ENCODE results near the gene SRR.
"Not testable (repeated sequence)": the region's sequence is repeated elsewhere in the genome, so short reads cannot be mapped to it uniquely, and the experiment has no call there.

Gene SRR, protein sequence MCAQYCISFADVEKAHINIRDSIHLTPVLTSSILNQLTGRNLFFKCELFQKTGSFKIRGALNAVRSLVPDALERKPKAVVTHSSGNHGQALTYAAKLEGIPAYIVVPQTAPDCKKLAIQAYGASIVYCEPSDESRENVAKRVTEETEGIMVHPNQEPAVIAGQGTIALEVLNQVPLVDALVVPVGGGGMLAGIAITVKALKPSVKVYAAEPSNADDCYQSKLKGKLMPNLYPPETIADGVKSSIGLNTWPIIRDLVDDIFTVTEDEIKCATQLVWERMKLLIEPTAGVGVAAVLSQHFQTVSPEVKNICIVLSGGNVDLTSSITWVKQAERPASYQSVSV
- total RNA-seq: 1.2 to 5.5 reads per million in 2 donors

DNA sequence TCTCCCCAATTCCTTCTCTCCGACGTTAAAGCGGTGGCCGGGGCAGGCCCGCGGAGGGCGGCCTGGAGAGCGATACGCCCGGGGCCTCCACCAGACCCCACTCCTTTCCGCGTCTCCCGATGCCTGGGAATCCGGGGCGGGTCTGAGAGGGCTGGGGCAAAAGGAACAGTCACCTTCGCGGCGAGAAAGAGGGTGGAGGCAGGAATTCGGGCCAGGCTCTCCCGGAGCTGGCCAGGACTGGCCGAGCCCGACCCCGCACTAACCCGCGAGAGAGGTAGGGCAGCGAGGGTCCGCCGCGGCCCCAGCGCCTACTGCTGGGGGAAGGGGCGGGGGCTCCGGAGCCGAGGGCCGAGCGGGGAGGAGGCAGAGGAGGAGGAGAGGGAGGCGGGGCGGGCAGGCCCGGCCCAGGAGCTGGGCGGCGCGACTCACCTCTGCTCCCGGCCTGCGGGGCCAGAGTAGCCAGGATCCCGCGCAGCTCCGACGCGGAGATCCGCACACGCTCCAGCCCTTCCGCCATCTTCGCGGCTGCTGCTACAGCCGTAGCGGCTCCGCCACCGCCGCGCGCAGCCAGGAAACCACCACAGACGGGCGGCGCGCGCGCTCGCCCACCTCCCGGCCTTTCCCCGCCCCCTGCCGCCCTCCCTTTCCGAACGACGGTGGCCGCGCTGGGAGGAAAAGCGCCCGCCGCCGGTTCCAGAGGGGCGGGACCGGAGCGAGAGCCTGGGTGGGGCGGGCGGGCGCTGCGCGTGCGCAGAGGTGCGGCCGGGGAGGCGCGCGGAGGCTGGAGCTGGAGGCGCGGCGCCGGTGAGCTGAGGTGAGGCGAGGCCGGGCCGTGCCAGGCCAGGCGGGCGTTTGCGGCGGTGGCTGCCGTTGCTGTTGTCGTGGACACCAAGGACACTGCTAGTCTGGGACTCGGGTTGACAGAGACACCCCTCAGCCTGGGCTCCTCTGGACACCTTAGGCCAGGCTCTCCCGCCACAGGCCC lies at the start of gene SRR, which contains the start of gene SMG6:
Gene SRR (plus strand): TSS at position 747 of the 985 bp plus-strand sequence. CDS start 11,611 bp downstream, outside the sequence.
Gene SMG6 (minus strand): TSS at position 582 of the 985 bp plus-strand sequence. CDS start 65 bp downstream, at position 517.
- DNase-seq: peak; percentile 95

DNA sequence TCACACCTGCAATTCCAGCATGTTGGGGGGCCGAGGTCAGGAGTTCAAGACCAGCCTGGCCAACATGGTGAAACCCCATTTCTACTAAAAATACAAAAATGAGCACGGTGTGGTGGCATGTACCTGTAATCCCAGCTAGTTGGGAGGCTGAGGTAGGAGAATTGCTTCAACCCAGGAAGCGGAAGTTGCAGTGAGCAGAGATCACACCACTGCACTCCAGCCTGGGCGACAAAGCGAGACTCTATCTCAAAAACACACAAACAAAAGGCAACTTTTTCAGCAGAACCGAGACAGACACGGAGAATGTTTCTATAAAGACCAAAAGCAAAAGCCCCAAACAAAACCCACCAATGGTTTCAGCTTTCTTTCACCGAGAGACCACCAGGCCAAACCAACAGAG lies 44.9 kb upstream of the SRR start:
- not testable (repeated sequence) for DNase-seq

DNA sequence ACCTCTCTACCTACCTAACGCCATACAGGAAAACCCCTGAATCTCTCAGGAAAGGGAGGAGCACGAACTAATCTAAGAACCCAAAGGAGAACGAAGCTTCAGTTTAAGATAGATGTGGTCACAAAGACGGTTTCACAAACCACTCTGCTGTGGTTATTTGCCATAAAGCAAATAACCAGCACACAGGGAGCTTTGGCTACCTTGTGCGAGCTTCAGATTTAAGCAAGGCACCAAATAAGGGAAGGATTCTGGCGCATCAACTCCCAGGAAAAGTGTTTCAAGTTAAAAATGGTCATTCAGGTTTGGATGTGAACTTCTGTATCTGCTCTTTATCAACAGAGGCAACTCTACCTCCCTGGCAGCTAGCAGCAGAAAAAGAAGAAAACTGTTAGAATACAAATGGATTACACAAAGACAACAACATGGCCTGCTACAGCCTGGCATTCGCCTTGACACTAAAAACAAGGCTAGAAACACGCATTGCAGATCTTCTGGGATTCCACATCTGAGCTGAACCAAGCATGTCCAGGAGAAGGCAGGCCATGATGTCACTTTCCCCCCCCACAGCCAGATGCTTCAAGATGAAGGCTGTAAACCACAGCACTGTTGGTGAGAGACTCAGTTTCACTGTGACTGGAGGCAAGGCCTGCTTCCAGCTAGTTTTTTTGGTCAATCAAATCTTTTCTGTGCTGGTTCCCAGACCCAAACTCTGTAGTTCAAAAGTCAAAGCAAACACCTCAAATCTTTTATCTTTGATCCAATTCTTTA lies 43.8 kb upstream of the SRR start:
- peak; percentile 45 for DNase-seq

DNA sequence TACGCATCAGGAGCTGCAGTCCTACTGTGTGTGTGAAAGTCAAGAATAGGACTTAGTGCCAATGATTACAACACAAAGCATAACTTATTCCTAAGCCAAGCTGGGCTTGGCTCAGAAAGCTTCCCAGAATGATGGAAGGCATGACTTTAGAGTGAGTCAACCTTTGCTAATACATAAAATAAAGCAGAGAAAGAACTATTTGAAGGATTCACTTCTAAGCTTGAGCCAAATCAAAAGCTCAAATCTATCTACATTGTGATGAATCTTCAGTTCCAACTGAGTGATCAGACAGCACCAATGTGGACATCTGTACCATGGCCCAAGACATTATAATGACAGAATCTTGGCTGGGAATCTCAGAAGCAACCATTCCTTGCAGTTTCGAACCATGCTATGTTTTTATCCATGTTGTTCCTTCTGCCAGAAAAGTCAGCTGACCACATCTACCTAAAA lies 41.6 kb upstream of the SRR start:
- DNase-seq: no peak

DNA sequence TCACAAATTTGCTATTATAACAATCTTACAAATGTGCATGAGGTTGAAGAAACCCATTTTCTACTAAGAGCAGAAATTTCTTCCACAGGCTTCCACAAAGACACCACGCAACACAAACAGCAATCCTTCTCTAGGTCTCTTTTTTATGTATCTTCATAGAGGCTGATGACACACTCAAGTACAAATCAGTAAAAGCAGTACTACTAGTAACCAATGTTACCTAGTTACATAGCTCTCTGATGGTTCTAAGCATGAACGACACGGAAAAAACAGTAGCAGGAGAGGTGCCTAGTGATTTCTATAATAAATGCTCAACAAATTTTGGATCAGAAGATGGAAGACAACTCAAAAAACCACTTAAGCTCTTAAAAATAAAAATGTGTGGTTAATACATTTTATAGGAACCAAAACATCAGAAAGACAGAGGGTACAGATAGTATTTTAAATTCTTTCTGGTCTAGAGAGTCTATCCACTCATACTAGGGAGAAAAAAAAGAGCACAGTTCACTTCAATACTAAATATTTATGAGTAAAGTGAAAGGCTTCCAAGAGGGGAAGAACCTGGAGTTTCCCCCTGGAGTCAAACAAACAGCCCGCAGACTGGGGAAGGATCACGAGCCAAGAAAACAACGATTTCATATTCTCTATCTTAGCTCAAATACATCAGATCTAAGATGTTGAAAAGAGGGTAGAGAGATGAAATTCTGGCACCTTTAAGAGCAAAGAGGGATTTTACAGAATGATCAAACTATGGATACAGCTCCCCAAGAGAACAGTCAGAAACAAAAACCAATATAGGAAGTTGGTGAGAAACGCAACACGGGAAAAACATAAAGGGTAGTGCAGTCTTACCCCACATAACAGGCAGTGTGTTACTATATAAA lies 40.3 kb upstream of the SRR start:
- no peak for DNase-seq

DNA sequence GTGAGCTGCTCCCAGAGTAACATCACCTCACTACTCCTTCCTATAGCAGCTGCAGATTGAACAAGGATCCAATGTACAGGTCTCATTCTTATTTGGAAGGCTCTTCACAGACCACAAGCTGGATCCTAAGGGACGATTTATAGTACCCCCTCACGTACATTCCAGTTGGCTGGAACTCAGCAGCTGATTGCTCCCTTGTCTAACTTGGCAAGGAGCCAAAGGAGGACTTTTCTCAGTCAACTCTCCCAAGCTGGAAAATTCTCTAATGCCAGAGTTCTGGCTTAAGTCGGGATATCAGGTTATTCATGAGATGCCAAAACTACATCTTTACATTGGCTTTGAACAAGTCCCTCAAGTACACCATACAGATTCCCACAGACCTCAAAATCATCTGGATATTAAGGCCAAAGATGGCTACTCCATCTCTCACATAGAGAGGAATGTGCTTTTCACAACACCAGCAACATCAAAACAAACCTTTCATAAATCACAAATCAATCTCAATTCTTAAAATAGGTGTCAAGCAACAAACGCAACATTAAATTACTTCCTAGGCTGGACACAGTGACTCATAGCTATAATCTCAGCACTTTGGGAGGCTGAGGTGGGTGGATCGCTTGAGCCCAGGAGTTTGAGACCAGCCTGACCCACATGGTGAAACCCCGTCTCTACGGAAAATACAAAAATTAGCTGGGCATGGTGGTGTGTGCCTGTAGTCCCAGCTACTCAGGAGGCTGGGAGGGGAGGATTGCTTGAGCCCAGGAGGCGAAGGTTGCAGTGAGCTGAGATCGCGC lies 39.5 kb upstream of the SRR start:
- no peak for DNase-seq

DNA sequence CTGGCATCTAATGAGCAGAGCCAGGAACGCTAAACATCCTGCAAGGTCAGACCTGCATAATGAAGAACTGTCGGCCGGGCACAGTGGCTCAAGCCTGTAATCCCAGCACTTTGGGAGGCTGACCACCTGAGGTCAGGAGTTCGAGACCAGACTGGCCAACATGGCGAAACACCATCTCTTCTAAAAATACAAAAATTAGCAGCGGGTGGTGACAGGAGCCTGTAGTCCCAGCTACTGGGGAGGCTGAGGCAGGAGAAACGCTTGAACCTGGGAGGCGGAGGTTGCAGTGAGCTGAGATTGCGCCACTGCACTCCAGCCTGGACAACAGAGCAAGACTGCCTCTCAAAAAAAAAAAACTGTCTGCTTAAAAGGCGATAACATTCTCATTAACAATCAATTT lies 38.6 kb upstream of the SRR start:
- not testable (repeated sequence) for DNase-seq

DNA sequence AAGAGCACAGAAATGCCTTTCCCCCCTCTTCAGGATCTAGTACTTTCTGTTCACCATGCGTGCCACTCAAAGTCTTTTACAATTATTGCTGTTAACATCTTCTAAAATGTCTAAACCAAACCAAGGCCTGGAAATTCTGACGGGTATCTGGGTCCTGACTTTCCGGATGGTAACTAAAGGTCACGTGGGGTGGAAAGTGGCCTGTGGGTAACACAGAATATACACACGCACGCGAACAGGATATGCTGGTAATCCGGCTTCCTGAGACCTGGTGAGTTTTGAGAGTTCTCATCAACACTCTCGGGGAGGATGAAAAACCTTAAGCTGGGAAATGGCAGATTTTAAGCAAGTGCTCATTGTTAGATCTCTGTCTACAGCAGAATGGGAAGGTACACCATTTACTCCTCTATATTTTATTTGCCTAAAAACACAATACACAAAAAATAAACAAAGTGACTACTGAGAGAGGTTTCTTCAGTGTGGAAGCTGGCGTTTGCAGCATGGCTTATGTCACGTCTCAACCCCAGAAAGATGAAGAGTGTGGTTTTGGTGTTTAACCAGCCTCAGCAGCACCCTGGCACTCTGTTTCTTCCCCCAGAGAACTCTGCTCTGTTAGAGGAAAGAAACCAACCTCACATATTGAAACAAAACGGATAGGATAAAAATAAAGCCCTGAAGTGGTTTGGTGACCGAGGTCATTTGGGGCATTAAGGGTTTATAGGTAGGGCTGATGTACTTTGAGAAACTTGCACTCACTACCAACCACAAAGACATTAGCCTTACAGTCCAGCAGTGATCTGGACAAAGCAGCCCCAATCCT lies 37.5 kb upstream of the SRR start:
- peak; percentile 70 for DNase-seq

DNA sequence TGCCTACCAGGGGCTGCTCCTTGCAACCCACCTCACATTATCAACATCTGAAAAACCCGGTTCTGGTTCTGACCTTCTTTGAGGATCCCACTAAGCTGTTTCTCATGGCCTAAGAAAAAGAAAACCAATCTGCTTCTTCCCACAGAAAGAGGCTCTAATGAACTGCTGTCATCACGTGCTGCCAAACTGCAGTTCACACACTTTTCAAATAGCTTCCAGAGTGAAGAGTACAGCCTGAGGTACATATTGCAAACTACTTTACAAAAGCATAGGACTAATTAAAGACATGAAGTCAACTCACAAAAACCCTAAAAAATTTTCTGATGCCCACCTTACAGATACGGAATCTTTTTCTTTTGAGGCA lies 36.9 kb upstream of the SRR start:
- no peak for DNase-seq

DNA sequence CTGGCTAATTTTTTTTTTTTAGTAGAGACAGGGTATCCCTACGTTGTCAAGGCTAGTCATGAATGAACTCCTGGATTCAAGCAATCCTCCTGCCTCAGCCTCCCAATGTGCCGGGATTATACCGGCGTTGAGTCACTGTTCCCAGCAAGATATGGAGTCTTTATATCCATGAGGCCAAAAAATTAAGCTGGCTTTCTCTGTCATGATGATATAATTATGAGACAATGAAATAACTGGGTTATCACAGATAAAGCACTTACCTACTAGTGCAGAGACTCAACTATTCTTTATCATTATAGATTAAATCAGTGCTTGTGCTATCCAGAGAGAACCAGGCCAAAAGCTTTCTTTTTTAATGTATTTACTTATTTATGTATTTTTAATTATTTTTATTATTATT lies 36.4 kb upstream of the SRR start:
- DNase-seq: no peak

DNA sequence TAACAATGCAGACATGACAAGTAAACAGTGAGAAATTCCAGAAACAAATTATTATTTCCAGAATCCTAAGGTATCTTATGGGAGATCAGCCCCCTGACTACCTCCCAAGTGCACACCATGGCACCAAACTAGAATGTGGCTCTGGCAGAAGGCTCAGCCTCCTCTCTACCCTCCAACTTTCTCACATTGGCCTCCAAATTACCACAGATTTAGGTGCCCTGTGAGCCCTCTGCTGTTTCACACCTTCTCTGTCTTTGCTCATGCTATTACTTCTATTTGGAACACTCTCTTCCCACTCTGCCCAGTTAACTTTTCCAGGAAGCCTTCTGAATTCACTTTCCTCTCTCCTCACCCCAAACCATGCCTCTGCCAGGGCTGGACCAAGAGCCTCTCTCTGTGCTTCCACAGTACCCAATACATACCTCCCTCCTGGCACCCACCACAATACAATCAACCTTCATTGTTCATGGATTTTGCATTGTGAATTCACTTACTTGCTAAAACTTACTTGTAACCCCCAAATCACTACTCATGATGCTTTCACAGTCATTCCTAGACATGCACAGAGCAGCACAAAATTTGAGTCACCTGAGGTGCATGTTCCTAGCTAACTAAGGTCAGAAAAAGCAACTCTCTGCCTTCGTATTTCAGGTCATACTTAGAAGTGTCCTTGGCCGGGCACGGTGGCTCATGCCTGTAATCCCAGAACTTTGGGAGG lies 31.6 kb upstream of the SRR start:
- DNase-seq: no peak

DNA sequence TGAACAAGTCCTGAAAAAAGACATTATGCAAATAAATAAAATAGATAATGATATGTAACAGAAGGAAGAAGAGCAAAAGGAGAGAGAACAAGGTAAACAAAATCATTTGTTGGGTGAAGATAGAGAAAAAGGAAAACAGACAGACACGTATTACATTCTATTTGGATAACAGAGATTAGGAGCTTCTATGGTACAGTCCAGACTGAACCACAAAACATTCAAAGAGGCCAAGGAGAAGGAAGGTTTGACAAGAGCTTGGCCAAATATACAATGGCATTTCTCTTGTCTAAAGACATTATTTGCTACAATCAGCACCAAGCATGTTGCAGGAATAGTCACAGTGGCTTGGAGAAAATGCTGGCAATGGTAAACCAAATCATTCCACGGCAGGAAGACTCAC lies 29.3 kb upstream of the SRR start:
- DNase-seq: no peak

DNA sequence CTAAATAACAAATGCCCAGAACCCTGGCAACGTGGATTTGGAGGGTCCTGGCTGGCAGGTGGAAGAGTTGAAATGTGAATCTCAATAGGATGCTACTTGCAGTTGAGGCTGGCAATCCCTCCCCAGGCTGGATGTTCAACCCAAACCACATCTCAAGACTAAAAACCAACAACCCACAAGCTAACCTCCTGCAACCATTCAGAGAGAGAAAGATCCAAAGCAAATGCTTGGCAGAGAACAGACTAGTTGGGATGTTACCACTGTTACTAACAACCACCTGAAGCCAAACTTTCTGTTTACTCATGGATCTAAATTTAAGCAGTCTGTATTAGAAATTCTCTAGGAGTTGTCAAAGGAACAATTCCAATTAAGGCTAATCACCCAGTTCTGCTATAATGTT lies 28.0 kb upstream of the SRR start:
- no peak for DNase-seq

DNA sequence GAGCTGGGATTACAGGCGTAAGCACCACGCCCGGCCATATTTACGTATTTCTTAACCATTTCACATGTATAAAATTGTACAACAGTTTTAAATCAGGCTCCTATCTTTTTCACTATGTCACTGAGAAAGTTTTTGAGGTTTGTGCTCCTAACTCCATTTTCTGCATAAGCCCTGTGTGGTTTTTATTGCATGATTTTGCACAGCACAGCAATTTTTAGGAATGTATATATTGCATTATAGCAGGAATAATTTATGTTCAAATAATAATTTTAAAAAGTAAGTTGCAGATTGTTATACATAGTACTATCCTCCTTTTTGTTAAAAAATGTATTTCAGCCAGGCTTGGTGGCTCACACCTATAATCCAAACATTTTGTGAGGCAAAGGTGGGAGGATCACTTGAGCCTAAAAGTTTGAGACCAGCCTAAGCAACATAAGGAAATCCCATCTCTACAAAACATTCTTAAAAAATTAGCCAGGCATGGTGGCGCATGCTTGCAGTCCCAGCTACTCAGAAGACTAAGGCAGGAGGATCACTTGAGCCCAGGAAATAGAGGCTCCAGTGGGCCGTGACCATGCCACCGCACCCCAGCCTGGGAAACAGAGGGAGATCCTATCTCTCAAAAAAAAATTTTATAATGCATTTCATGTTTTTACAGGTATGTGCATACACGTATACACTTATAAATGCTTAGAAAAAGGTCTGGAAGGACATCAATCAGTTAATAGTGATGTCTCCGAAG lies 26.1 kb upstream of the SRR start:
- no peak for DNase-seq

DNA sequence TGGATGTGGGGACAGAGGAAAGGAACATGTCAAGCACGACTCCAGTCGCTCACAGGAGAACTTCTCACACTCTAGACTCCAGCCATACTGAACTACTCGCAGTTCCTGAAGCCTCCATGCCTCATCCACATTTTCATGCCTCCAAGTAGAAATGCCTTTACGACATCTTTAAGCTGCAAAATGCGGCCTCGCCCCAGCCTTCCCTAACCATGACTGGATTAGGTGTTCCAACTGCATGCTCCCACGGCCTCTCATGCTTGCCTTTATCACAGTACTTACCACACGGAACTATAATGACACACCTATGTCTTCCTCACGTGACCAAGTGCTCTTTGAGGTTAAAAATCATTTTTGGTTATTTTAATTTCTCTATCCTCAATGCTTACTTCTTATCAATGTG lies 24.0 kb upstream of the SRR start:
- DNase-seq: no peak

DNA sequence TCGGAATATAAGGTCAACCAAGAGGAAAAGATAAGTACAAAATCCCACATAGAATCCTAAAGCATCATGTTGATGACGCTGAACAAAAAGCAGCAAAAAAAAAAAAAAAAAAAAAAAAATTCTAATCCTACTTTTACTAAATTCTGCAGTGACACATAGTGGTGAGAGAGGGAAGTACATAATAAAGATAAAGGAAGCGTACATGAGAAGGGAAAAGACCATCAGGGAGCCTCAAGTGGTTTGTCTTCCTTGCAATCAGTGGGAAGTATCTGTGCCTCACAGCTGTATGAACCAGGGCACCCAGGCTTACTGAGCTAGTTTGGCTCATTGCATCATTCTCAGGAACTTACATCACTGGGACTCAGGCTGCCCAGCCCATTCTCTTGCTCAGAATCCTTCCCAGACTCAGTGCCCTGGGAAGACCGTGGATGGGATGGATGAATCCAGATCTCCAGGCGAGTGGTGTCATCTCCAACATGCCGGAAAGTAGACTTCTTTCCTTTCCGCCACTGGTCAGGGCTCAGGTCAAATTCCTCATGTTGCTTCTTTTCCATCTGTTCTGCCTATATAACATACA lies 21.4 kb upstream of the SRR start:
- DNase-seq: no peak

DNA sequence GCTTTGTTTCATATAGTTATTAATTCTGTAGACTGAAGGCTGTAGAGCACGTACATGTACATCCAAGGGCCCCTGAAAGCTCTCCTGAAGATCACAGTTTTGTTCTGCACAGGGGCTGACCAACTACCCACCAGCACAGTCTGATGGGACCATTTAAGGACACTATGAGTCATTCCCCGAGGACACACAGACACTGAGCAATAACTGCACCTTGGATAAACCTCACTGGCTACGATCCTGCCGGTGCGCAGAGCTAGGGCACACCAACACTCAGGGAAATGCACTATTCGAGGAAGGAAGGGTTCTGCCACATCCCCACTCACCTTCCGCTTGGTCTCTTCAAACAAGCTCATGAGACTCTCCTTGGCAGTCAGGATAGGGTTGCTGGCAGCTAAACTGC lies 20.4 kb upstream of the SRR start:
- no peak for DNase-seq

DNA sequence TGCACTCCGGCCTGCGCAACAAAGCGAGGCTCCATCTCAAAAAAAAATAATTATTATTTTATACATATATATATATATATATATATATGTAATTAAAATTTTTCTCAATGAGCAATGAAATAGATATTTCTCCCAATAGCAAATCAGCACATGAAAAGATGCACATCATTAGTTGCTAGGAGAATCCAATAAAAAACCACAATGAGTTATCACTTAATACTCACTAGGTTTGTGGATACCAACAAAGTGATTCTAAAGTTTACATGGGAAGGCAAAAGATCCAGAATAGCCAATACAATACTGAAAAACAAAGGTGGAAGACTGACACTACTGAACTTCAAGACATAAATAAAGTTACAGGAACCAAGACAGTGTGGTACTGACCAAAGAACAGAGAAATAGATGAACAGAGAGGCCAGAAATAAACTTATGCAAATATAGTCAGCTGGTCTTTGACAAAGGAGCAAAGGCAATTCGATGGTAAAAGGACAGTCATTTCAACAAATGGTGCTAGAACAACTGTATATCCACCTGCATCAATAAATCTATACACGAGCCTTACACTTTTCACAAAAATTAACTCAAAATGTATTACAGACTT lies 13.8 kb upstream of the SRR start:
- DNase-seq: no peak
